Liver (tissue), 2 donors: ENCODE measurements around the gene NR3C1.

Experiments used
- JUND ChIP-seq, 2 donors: IDR thresholded peaks; 2 replicates each; pipeline ENCODE4 v1.6.1; 2016; ENCODE audit warnings: antibody characterized with exemption in 2 of 2
- TF ChIP-seq, protein P1 (sequence below): IDR thresholded peaks from 2 replicates; pipeline ENCODE4 v1.6.1; 2016; ENCODE audit warnings: antibody characterized with exemption, mild to moderate bottlenecking
- donor health status: healthy.

GRCh38 chr5:143261748-143262392, 141.6 kb downstream of the NR3C1 start:
- TF ChIP-seq, protein P1, sequence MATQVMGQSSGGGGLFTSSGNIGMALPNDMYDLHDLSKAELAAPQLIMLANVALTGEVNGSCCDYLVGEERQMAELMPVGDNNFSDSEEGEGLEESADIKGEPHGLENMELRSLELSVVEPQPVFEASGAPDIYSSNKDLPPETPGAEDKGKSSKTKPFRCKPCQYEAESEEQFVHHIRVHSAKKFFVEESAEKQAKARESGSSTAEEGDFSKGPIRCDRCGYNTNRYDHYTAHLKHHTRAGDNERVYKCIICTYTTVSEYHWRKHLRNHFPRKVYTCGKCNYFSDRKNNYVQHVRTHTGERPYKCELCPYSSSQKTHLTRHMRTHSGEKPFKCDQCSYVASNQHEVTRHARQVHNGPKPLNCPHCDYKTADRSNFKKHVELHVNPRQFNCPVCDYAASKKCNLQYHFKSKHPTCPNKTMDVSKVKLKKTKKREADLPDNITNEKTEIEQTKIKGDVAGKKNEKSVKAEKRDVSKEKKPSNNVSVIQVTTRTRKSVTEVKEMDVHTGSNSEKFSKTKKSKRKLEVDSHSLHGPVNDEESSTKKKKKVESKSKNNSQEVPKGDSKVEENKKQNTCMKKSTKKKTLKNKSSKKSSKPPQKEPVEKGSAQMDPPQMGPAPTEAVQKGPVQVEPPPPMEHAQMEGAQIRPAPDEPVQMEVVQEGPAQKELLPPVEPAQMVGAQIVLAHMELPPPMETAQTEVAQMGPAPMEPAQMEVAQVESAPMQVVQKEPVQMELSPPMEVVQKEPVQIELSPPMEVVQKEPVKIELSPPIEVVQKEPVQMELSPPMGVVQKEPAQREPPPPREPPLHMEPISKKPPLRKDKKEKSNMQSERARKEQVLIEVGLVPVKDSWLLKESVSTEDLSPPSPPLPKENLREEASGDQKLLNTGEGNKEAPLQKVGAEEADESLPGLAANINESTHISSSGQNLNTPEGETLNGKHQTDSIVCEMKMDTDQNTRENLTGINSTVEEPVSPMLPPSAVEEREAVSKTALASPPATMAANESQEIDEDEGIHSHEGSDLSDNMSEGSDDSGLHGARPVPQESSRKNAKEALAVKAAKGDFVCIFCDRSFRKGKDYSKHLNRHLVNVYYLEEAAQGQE, result no peak
- TF ChIP-seq JUND (IDR thresholded peaks at IDR 0.05), result no peak
